ENCODE results near the gene PCK1.

The PCK1 gene

DNA sequence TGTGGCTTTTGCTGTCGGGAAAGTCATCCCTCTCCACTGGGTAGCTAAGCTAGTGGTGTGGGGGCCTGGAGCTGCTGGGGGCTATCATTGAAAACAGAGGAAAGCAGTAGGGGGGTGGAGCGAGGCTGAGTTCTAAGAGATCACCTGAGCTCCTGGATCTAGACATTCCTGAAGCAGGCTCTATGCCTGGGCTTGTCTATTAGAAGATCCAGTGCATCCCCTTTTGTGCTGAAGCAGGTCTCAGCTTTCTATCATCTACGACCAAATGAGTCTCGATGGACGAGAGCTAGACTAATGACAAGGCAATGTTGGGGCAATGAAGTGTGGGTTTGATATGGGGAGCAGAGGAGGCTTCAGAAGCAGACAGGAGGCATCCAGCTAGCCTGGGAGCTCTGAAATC is 40.8 kb downstream of the PCK1 start:
- no peak for DNase-seq (ENCODE audit: low read depth in 2 of 2)

DNA sequence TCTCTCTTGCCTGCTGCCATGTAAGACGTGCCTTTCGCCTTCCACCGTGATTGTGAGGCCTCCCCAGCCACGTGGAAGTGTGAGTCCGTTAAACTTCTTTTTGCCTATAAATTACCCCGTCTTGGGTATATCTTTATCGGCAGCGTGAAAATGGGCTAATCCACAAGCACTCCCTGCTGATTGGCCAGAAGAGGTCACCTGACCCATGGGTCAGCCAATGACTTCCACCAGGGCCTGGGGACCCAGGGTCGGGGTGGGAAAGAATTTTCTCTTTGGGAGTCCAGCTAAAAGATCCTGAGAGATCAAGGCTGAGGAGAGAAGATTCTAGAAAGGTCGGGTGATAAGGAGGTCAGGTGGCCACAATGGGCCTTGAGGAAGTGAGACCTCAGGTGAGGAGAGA is 42.2 kb downstream of the PCK1 start:
- no peak for DNase-seq (ENCODE audit: low read depth in 2 of 2)

DNA sequence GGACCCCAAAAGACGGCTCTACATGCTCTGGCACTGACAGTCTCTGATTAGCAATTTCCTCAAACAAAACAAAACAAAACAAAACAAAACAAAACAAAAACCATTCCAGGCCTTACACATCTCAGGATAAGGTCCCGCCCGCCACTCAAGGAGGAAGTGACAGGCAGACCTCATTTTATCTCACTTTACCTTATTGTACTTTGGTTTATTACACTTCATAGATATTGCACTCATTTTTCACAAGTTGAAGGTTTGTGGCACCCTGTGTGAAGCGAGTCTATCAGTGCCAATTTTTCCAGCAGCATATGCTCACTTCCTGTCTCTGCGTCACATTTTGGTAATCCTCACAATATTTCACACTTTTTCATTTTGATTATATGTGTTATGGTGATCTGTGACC is 44.1 kb downstream of the PCK1 start:
- DNase-seq (ENCODE audit: low read depth in 2 of 2) = no peak

DNA sequence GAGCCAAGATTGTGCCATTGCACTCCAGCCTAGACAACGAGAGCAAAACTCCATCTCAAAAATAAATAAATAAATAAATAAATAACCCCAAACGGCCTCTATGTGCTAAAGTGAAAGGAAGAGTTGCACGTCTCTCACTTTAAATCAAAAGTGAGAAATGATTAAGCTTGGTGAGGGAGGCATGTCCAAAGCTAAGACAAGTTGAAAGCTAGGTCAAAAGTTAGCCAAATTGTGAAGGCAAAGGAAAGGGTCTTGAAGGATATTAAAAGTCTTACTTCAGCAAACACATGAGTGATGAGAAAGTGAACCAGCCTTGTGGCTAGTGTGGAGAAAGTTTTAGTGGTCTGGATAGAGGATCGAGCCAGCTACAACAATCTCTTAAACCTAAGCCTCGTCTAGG is 45.0 kb downstream of the PCK1 start:
- DNase-seq (ENCODE audit: low read depth in 2 of 2) = no peak

DNA sequence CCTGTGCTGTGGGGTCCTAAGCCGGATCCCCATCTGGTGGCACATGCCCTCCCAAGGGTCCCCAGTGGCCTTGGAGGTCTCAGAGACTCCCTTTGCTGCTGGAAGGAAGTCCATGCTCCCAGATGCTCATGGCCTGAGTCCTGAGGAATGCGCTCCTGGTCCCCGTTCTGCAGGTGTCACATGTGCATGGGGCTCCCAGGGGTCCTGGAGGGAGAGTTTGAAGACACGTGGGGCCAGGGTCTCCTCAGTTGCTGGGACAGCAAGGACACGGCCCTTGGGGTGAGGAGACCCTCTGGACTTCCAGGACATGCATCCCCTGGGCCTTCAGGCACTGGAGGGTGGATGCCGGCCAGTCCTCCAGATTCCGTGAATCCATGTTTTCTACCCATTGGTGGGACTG is 47.6 kb downstream of the PCK1 start:
- no peak for DNase-seq (ENCODE audit: low read depth in 2 of 2)

DNA sequence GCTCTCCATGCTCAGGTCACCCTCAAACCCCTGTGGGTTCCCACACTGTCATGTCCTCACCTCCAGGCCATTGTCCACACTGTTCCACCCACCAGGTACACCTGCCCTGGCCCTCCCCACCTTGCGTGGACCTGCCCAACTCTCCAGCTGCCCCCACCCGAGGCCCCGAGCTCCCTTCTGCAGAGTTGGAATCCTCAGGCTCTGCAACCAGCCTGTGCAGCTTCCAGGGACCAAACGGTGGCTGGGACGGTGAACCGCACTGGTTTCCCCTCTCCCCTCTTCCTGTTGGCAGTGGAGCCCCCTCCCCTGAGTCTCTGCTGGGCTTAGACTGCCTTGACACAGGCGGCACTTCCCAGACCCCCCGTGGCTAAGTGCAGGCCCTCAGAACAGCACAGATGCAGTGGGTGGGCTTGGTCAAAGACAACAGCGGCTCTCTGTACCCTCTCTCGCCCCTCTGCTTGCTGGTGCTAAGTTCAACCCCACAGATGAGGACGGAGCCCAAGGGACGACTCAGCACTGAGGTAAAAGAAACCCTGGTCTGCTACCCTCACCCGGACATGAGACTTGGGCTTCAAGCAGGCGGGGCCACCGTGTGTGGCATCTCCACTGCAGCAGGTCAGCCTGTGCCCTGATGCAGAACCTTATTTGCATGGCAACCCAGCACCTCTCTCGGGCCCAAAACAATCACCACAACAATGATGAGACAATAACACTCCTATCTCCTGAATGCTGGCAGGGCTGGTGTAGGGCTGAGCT is 48.4 kb downstream of the PCK1 start:
- DNase-seq (ENCODE audit: low read depth in 2 of 2) = no peak

DNA sequence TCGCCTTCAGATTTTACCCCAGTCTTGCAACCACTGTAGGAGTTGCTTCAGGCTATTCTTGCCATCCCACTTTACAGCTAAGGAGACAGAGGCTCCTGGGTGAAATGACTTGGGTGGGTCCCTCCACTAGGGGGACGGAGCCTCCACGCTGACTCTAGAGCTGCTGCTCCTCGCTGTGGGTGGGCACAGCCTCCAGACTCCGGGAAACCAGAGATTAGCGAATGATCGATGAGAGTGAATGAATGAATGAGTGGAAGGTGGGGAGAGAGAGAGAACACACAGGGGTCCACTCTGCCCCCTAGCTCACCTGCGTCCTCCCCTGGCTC is 48.9 kb downstream of the PCK1 start:
- DNase-seq (ENCODE audit: low read depth in 2 of 2) = no peak

DNA sequence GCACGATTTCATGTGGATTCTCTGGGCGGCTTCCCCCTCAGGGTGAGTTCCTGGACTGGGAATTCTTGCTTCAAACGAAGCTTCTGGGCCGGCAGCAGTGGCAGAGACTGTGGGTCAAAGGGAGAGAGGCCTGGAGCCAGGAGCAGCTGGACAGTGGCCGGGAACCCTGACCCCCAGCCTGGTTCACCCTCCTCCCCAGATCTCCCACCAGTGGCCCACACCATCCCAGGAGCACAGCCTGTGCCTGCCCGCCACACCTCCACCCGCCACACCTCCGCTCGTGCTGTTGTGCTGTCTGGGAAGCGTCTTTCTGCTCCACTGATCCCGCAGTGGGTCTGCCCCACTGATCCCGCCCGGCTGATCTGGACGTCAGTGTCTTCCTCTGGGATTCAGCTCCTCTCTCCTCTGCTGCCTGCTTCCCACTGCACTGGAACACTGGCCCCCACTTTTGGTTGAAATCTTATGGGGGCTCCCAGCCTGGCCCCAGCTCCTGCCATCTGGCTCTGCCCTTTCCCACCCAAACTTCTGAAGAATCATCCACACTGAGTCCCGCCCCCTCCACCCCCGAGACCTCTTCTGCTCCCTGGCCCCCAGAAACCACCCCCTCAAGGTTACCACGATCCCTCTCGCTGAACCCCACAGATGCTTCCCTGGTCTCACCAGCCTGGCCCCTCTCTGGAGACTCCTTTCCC is 49.5 kb downstream of the PCK1 start:
- DNase-seq (ENCODE audit: low read depth in 2 of 2) = no peak

DNA sequence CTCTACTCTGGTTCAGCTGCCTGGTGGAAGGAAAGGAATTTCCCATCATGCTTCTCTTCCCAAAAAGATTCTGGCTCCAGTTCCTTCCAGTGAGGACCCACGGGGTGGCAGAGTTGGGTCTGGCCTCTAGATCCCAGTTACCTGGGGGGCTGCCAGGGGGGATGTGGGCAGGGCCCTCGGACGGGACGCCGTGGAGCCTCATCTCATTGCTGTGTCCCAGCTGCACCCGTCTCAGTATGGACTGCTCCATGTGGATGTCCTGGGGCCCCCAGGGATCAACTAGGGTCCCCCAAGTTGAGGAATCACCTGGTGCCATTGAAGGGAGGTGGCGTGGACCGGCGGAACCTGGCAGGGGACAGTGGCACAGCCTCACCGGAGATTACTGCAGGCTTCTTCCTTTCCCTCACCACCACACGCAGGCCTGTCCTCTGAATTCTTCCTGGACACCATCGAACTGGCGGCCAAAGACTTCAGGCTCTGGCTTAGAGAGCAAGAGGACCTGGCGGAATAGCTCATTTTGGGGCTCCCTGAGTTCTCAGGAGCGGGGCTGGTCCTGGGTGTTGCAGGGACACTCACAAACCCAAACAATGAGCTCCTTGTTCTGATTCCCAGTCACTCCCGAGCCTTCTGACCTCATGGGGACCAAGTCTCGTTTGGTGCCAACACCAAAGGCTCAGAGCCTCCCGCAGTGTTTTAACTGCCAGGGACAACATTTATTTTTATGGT is 50.8 kb downstream of the PCK1 start:
- DNase-seq (ENCODE audit: low read depth in 2 of 2) = no peak

DNA sequence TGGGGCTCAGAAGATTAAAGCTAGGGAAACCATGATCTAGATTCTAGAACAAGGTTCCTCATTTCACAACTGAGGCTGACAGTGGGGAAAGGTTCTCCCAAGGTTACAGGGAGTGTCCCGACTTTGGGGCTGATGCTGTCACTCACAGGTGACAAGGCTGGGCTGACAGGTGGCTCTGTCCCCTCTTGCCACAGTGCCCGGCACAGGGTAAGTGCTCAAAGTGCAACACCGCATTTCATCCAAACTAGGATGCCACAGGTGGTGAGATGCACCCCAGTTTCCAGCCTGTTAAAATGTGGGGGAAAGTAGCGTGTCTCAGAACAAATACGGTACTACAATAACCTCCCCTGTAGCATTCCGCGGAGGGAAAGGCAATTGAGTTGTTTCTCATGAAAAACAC is 51.5 kb downstream of the PCK1 start:
- DNase-seq (ENCODE audit: low read depth in 2 of 2) = no peak

DNA sequence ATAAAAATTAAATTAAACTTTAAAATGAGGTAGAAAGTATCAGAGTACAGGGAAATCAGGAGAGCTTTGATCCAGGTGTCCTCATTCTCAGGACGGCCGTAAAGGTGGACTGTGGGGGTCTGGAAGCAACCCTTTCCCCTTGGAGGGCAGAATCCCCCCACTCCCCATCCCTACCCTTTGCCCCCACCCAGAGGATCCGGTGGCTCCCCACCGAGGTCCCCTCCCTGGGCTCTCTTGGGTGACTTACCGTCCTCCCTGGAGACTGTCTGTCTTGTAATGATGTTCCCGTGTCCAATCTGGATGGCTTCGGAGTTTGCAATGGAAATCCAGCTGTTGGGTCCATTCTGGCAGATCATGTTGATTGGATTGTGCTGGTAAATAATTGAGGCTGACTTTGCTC is 52.0 kb downstream of the PCK1 start:
- DNase-seq (ENCODE audit: low read depth in 2 of 2) = no peak

DNA sequence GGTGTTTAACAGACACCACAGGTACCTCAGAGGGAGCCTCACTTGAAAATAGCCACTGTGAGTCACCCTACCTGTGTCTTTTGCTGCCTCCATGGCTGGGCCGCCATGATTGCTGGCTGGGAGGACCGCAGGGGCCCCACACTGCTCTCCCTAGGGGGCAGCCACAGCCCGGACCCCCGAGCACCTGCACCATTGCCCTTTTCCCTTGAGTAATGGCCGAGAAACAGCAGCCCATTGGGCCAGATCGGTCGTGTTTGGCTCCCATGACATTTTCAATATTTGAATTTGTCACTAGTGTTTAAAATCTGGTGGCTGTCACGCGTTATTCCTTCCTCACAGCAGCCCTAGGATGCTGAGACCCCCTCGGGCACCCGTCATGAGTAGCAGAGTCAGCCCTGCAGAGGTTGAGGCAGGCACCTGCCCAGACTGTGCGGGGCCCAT is 52.6 kb downstream of the PCK1 start:
- no peak for DNase-seq (ENCODE audit: low read depth in 2 of 2)

DNA sequence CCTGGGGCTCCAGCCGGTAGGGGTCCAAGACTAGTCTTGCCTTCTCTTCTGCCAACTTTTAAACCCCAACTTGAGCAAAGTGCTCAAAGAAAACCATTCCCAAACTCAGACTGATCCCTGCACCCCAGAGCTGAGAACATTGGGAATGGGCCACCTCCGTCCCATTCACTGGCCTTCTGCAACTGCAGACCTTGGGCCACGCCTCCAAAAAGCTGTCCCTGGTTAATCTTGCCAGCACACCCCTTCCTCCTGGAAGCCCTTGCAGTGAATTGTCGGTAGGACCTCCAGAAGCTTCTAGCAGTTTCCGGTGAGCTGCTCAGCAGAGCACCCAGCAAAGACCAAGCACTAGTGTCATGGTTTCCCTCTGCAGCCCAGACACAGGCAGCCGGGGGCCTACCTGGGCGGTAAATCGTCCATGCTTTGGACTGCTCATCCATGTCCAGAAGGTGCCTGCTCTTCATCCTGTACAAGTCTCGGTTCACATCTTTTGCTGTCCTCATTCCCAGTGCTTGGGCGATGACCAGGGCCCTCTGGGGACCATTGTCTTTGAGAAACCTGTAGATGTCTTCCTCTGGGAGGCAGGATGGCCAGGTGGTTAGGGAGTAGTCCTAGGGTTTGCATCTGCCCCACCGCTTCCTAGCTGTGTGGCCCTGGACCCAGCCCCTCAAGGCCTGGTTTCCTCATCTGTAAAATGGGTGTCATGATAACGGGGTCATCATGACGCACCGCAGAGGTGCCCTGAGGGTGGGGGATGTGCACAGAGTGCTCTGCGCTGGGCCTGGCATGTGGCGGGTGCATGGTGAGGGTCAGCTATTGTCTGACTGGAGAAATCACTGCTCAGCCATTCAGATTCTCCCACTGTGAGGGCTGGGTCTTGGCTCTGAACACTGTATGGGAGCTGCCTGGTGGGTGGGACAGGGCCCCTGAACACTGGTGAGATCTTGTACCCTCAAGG is 53.9 kb downstream of the PCK1 start:
- no peak for DNase-seq (ENCODE audit: low read depth in 2 of 2)

DNA sequence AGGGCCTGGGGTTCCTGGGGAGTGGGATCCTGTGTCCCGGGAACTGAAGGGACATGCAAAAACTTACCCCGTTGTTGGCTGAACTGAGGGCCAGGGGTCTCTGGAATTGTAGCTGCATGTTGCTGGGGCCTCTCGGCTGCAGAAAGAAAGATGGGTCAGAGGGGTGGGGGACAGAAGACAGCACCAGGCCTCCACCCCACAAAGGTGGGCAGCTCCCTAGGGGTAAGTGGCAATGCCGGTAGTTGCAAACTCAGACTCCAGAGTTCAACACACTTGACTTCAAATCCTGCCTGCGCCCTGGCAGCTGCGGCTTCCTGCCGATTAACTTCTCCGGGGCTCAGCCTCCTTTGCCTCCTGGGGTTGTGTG is 54.5 kb downstream of the PCK1 start:
- no peak for DNase-seq (ENCODE audit: low read depth in 2 of 2)

DNA sequence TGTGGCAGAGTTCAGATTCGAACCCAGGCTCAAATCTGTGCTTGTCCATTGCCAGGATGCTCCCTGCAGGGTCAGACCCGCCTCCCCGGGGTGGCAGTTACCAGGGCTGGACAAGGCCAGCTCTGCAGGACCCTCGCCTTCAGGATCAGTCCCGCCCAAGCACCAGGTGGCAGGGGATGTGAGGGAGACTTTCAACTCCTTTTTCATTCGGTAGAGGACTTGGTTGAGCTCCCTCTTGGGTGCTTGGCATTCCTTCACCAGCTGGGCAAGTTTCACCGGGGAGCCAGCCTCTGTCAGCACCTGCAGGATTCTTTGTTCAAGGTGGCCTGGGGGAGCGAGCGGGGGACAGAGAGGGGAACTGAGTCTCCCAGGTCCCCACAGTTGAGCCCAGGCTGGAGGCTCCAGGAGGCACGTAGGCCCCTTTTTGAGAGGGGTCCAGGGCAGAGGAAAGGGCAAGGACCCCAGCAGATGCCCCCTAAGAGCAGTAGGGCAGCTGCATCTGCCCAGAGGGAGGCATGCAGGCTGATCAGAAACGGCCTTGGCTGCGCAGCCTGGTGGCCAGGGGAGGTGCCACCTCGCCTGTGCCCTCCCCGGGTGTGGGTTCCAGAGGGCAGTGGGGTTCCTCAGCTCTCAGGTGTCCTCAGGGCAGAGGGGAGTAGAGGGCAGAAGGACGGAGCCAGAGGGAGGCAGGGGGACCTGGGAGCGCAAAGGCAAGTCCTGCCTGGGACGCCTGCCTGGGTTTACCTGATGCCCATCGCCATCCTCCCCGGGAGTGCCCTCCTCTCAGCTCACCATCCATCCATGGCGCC is 55.4 kb downstream of the PCK1 start:
- no peak for DNase-seq (ENCODE audit: low read depth in 2 of 2)

DNA sequence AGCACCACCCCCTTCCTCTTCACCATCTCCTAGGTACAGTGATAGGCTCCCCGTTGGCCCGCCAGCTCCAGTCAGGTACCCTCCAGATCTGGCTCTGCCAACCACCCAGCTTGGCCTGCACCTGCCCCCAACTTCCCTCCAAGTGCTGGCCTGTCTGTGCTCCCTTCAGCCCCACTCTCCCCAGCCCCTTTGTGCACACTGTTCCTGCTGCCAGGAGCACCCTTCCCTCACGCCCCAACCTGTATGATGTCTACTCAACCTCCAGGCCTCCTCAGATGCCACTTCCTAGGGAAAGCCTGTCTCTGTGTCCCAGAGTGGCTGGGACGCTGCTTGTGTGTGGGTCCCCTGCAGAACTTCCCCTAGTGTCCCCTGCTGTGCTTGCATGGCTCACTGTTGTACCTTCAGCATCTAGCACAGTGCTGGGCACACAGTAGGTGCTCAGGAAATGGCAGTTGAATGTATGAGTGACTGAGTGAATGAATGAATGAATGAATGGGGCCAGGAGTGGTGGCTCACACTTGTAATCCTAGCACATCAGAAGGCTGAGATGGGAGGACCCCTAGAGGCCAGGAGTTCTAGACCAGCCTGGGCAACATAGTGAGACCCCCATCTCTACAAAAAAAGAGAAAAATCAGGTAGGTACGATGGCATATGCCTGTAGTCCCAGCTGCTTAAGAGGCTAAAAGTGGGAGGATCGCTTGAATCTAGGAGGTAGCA is 56.3 kb downstream of the PCK1 start:
- no peak for DNase-seq (ENCODE audit: low read depth in 2 of 2)

Measured in stimulated activated CD8-positive, alpha-beta memory T cell treated with anti-CD3 and anti-CD28 coated beads, Interleukin-15, amount 100 ng/mL, for 48 hours (primary cell).